GM10266 (cell line): Measurements from ENCODE around the gene CA5B.

Experiments
- DNase-seq: peaks from one replicate; pipeline ENCODE4 v3.0.0; 2012; ENCODE audit errors: extremely low spot score
- TF ChIP-seq, protein P1 (sequence below): IDR thresholded peaks from 2 replicates; pipeline ENCODE4 v1.5.1; 2012; ENCODE audit warnings: mild to moderate bottlenecking, low read depth; ENCODE audit not compliant: control insufficient read depth, insufficient read depth; ENCODE audit errors: missing control alignments

CA5B gene

DNA sequence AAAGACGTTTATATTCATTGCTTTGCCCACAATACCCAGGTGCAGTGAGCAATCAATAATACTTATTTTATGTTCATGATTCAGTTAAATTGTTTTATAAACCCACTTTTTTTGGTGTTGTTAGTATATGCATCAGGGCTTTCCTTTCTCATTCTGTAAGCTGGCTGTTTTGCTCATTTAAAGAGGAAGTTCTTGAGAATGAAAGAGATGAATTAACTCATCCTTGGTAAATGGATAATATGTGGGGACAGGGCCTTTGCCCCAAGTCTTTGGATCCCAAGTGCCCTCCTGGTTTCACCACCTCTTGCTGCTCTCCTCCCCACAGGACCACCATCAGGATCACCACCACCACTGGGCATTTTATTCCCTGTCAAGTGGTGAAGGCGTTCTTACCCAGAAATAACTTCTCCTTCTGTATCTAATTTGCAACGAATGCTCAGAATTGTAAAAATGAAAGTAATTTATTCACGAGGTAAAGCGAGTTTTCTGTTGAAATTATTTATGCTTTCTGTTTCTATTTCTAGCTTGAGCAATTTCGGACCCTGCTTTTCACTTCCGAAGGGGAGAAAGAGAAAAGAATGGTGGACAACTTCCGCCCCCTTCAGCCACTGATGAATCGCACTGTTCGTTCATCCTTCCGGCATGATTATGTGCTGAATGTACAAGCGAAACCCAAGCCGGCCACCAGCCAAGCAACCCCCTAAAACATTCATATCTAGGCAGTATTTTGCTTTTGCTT lies 44.1 kb downstream of the CA5B start:
- peak; percentile 18 for DNase-seq
- TF ChIP-seq, protein P1, sequence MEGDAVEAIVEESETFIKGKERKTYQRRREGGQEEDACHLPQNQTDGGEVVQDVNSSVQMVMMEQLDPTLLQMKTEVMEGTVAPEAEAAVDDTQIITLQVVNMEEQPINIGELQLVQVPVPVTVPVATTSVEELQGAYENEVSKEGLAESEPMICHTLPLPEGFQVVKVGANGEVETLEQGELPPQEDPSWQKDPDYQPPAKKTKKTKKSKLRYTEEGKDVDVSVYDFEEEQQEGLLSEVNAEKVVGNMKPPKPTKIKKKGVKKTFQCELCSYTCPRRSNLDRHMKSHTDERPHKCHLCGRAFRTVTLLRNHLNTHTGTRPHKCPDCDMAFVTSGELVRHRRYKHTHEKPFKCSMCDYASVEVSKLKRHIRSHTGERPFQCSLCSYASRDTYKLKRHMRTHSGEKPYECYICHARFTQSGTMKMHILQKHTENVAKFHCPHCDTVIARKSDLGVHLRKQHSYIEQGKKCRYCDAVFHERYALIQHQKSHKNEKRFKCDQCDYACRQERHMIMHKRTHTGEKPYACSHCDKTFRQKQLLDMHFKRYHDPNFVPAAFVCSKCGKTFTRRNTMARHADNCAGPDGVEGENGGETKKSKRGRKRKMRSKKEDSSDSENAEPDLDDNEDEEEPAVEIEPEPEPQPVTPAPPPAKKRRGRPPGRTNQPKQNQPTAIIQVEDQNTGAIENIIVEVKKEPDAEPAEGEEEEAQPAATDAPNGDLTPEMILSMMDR, result no peak

DNA sequence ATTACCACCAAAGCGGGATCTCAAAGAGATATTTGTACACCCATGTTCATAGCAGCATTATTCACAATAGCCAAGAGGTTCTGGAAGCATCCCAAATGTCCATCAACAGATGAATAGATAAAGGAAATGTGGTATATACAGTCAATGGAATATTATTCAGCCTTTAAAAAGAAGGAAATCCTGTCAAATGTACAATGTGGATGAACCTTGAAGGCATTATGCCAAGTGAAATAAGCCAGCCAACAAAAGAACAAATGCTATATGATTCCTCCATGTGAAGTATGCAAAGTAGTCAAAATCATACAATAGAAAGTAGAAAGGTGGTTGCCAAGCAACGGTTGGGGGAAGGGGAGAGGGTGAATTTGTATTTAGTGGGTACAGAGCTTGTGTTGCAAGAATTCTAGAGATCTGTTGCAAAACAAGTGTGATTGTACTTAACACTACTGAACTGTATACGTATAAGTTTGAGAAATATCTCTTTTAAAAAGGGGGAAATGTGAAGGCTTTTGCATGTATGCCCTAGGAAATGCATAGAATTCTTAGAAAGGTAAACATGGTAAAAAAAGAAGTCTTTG lies 47.2 kb downstream of the CA5B start:
- DNase-seq, result no peak
- TF ChIP-seq, protein P1, result no peak

DNA sequence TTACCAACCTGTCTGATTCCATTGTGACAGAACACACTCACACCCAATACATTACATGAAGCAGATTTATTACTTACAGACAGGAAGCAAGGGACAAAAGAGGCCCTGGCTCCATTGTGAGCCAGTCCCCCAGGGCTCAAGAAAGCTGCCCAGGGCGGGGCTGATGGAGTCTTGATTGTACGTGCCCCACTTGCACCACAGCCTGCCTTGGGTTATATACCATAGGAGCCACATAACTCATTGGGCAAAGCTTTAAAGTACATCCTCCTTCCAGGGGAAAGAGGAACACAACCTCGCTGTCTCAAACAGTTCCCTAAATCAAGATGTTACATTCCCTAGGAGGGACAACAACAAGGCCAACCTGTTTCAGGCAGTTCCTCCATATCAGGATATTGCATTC lies 48.8 kb downstream of the CA5B start:
- DNase-seq, result no peak
- TF ChIP-seq, protein P1, result no peak

DNA sequence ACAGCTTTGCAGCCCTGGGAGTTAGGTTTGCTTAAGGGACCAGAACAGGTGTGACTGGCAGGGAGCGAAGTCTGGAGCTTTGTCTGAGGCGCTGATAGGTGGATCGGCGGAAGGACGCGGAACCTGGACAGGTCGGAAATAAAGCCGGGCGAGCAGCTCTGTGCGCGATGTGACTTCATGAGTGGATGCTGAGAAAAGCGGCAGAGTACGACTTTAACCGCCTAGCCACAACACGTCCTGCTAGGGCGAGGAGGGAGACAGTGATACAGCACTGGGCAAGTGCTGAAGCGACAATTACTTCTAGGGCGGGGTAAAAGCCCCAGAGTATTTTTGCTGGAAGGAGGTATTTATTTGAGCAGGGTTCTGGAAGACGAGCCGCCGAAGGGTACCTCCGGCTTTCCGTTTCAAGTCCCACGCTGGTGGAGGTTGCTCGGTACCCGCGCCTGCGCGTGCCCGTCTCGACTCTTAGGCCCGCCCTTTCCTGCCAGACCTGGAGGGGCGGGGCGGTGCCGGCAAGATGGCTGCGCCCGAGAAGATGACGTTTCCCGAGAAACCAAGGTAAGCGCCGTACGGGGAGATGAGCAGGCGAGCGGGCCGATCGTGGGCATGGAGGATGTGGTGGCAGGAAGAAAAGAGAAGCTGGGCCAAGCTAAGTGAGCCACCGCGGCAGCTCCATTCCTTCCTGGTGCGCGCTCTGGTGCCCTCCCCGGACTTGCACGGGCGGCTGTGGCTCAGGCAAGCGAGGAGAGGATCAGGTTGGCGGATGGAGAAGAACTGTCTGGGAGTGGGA lies 52.1 kb downstream of the CA5B start, which contains the start of gene ZRSR2:
Gene ZRSR2, plus strand, starts transcription at position 506 of the 790 bp plus-strand sequence. Its CDS starts 12 bp downstream, at position 518.
- peak; percentile 73 for DNase-seq
- TF ChIP-seq, protein P1, result no peak

DNA sequence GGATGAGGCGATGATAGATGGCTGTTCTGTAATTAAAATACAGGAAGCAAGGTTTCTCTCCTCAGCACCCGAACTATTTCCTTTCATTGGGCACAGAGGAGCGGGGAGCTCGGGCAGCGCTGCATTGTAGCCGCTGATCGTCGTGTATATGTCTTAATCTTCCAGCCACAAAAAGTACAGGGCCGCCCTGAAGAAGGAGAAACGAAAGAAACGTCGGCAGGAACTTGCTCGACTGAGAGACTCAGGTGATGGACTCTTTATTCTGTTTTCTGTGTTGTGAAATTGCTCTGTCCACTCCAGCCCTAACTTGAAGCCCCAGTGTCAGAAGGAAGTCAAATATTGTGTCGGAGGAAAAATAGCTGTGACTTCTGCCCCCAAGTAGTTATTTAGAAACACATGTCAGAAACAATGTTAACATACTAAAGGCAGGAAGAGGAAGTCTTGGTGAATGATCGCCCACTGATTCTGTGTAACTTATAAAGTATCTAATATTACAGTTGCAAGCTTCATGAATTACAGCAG lies 52.8 kb downstream of the CA5B start:
- TF ChIP-seq, protein P1, result no peak
- peak; percentile 14 for DNase-seq

DNA sequence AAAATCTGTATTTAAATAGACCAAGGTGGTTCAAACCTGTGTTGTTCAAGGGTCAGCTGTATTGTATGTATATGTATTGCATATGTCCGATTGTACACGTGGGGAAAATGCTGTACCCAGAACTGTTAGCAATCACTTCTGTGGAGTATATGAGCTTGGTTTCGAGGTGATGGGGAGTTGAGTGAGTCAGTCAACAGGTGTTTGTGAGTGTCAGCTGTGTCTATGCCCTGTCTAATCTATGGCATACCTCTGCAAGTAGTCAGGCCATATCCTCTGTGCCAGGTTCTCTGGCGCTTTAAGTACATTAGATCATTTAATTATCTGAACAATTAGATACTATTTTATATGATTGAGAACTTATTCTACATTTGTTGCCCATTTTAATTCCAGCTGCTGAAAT lies 59.6 kb downstream of the CA5B start:
- TF ChIP-seq, protein P1, result no peak
- DNase-seq, result no peak

DNA sequence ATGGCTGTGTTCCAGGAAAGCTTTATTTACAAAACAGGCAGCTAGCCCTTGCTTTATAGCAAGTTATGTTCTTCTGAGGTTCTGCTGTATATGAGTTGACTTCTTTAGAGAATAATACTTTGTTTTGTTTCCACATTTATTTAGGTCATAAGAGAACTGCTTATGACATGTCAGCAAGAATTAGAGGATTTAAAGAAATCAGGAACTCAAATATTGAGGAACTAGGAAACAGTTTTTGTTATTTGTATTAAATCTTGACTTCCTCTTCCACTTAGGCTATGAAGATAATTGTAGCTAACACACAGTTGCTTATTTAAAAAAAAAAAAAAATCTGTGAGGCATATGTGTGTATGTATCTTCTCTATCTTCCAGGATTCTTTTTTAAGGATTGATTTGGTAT lies 66.5 kb downstream of the CA5B start:
- DNase-seq, result no peak

More for the DNA sequence above, 66.5 kb downstream of the CA5B start:
- TF ChIP-seq, protein P1, result no peak
